NCI-H1417 treated with DMSO at 0.1 percent for 48 hours (cell line): Measurements from ENCODE around the gene FGD2.
"Not testable (repeated sequence)": the region's sequence is repeated elsewhere in the genome, so short reads cannot be mapped to it uniquely, and the experiment has no call there.

Source experiments
- DNase-seq: peaks from one replicate; lab custom pipeline; 2025; lab: John Stamatoyannopoulos, UW

Gene FGD2

DNA sequence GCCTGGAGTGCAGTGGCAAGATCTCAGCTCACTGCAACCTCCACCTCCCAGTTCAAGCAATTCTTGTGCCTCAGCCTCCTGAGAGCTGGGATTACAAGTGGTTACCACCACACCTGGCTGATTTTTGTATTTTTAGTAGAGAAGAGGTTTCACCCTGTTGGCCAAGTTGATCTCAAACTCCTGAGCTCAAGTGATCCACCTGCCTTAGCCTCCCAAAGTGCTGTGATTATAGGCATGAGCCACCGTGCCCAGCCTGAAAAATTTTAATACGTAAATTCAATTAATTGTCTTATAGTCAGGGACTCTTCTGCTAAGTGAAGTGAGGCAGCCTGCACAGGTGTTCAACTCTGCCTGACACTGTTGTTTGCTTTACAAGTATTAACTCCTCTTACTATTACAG, 15.1 kb upstream of the FGD2 start:
- not testable (repeated sequence) for DNase-seq

DNA sequence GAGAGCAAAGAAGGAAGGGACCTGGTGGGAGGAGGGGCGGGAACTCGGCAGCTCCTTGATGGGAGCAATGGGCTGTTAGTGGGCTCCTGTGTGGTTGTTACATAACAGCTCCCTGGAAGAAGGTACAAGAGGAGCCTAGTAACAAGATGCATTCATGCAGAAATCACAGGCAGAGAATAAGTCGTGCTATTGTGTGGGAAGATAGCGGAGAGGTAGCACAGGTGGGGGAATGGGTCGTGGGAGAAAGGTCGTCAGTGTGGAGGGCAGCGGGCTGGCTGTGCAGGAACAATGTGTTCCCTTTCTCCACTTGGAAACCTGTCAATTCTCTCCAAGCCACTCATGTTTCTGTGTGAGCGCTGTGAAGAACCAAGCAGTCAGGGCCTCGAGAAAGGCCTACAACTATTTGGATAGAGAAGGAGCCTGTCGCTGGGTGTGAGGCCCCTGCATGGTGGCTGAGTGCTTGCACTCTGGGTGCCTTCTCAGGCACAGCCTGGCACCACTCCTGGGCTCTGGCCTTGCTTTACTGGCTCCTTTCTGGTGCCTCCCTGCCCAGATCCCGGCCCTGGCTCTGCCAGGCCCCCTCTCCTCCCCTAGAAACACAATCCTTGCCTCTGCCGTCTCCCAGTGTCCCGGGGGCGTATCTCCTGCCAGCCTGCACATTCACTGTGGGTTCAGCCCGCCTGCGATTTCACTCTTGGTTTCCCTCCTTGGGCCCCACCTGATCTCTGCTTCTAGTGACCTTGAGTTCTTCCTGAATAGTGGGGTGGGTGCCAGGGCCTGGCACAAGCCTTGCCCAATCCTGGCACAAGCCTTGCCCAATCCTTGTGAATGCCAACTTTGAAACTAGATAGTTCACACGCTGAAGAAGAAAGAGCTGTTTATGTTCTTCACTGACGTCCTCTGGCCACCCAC, 7.4 kb upstream of the FGD2 start:
- no peak for DNase-seq

DNA sequence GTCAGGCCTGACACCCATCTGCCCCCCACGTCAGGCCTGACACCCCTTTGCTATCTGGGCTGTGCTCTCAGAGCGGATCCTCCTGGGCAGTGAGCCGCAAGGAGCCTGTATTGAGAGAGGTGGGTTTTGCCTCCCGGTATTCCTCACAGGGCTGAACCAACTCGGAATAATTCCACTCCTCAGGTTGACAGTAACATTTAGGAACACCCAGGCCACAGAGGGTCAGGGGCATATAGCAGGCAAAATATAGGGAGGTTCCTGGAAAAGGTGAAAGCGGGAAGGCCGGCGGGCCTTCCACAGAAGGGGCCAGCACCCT, 6.8 kb upstream of the FGD2 start:
- DNase-seq, result no peak

DNA sequence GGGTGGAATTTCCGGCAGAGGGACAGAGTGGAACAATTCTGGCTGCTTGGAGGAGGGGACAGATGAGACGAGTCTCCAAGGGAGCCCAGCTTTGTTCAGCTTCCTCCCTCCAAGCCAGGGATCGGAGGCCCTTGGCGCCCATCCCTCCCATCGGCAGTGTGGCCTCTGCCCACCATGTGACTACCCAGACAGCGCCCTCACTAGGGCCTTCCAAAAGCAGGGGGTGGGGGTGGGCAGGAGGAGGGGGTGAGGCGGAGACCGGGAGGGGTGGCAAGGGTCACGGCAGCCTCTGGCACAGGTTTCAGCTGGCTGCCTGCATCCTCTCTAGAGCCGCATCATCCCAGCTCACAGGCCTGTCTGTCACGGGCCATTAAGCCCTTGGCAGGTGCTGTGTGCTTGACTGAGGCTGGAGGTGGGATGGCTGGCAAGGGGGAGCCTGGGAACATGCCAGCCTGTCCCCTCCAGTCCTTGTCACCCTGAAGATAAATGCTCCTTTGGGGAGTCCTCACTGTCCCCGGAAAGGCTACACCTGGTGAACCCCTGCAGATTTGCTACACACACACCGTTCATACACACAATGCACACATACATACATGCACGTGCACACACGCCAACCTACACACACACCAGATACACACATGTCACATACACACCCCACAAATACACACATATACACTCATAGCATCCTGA, 6.2 kb upstream of the FGD2 start:
- DNase-seq, result no peak

DNA sequence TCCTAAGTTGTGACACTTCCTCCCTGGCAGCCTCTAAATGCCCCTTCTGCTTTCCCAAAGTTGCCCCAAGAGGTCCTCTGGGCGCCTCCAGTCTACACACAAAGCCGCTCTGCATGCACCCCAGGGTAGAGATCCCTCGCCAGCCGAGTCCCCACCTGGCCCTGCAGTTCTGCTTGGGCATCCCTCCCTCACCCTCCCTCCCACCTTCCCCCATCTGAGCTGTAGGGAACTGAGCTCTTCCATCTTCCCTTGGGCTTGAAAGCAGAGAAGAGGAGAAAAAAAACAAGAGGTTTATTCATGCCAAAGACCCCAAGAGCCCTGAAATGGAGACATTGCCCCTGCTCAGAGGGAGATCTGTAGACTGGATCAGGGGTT, 5.7 kb upstream of the FGD2 start:
- no peak for DNase-seq

DNA sequence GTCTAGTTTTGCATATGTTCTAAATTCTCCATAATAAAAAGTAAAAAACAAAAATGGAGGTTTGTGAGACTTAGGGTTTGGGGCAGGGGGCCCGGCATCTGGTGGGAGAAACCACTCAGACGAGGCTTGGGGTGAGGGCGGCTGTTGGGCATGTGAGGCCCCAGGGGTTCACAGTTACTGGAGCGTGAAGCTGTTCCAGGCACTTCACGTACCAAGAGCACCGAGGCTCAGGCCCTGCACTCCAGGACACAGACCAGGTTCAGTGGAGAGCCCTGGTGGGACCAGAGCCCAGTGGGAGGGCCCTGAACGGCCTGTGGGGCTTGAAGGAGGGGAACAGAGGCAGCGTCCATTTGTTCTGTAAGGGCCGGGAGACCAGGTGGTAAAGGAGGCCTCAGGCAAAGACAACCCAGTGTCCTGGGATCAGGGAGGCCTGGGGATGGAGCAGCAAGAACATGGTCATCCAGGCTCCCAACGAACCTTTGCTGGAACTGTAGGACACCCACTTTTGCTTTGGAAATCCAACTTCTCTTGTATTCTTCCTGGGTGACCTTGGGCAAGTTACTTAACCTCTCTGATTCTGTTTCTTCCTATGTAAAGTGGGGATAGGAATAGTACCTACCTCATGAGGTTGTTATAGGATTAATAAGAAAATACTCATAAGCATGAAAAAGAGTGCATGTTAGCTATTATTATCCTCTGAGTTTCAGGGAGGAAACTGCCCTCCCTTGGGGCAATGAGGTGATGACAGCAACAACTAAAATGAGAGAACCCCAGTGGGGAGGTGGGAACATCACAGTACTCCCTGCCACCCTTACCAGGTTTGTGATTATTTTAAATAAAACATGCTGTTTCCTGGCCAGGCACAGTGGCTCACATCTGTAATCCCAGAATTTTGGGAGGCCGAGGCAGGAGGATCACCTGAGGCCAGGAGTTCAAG, 1.1 kb upstream of the FGD2 start:
- DNase-seq, result no peak

DNA sequence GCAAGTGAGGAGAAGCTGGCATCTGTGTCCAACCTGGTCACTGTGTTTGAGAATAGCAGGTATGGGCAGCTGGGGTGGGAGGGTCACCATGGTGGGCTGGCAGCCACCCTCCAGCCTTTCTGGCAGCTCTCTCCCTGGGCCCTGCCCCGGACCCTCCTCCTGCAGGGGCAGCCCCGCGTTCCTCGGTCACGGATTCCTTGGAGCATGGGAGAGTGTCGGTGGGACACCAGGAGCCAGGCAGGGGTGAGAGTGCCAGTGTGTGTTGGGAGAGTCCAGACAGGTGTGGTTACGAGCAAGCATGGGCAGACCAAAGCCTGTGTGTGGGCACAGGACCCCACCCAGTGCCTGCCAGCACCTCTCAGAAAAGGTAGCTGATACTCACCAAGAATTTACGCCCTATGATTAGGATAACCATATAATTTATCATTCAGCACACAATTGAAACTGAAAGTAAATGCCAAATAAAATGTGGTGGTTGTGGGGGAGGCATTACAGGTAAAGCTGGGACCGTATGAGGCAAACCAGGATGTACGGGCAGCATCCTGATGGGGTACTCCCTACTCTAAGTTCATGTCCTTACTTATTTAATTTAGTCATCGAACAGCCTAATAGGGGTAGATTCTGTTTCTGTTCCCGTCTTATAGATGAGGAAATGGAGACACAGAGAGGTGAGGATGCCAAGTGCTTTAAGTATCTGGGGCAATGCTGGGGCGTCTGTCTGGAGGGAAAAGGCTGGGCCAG, 542 bp downstream of the FGD2 start:
- DNase-seq, result no peak

DNA sequence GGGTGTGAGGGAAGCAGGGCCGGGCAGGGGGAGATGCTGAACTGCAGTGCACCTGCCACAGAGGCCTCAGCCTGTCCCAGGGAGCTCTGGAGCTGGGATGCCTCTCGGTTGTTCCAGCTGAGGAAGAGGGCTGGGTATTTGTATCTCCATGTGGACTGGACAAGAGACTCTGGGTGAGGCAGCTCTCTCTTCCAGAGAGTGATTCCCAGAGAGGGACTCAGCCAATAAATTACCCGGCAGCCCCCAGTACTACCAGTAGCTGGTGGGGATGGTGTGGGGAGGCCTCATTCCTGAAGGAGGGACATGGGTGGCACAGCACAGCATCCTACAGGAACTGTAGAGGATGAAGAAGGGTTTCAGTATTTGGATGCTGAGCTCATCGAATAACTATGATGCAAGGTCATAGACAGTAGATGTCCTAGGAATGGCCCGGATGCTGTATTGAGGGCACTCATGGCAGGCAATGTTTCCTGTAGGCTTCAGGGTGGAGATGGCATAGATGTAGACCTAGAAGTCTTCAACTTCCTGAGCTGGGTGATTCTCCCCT, 1.4 kb downstream of the FGD2 start:
- DNase-seq, result no peak

DNA sequence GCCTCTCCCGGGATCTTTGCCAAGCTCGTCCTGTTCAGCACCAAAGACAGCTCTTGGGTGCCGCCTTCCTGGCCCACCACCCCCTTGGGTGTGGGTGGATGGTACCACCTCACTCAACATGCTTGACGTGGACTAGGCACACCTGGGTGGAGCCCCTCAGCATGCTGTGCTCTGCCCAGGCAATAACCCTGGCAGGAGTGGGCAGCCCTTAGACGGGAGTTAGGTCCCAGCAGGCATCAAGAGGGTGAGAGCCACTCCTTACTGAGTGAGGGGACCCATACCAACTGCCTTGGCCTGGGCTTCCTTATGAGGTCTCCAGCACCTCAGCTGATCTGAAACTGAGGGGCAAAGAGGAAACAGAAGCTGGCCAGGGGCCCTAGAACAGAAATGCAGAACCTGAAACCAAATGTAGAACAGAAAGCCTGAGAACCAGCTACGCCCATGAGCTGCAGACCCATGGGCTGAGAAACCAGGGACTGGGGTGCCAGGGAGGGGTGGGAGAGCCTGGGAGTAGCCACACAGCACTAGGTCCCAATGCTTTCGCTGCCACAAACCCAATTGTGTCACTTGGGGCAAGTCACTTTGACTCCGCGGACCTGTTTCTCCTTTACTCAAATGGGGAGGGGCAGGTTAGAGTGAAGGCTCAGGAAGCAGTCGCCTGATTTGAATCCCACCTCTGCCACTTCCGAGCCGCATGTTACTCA, 2.0 kb downstream of the FGD2 start:
- no peak for DNase-seq

DNA sequence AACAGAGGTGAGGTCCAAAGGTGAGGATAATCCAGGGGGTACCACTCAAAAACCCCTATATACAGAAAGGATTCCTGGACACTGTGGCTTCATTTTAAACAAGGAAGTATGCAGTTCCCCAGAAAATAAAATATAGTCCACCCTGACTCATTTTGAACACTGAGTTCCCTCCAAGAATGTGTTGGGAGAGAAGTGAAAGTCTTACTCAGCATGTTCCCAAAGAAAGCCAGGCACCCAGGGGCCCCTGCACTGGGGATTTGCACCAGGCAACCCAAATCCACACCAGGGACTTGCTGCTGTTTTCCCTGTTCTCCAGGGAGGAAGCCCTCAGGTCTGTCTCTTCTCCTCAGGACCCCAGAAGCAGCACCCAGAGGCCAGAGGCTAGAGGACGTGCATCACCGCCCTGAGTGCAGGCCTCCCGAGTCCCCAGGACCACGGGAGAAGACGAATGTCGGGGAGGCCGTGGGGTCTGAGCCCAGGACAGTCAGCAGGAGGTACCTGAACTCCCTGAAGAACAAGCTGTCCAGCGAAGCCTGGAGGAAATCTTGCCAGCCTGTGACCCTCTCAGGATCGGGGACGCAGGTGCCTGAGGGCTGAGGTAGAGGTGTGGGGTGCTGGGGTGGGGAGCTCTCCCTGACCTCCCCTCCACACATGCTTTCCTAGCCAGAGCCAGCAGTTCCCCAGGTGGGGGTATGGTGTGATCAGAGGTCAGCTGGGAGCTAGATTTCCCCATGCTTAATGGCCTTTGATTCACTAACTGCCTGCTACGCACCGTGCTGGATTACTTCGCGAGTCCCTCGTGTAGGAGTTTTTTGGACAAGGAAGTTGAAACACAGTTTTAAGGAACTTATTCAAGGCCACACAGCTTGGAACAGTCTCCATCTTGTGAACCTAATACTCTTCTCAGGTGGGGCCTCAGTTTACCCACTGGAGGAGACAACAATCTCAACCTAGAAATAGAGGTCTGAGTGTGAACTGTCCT, 3.3 kb downstream of the FGD2 start:
- no peak for DNase-seq

DNA sequence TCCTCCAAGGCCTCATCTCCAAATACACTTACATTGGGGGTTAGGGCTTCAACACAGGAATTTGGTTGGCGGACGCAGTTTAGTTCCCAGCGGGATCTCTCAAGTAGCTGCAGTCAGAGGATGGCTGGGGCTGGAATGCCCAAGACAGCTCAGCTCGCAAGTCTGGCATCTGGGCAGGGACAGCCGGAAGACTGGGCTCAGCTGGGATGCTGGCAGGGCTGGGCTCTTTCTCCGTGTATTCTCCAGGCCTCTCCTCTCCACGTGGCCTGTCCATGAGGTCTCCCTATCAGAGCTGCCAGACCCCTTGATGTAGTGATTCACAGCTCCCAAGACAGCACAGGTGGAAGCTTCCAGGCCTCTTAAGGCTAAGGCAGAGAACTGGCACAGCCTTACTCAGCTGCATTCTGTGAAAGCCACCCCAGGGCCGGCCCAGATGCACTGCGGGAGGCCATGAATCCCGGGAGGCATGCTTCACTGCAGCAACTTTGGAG, 5.0 kb downstream of the FGD2 start:
- no peak for DNase-seq

DNA sequence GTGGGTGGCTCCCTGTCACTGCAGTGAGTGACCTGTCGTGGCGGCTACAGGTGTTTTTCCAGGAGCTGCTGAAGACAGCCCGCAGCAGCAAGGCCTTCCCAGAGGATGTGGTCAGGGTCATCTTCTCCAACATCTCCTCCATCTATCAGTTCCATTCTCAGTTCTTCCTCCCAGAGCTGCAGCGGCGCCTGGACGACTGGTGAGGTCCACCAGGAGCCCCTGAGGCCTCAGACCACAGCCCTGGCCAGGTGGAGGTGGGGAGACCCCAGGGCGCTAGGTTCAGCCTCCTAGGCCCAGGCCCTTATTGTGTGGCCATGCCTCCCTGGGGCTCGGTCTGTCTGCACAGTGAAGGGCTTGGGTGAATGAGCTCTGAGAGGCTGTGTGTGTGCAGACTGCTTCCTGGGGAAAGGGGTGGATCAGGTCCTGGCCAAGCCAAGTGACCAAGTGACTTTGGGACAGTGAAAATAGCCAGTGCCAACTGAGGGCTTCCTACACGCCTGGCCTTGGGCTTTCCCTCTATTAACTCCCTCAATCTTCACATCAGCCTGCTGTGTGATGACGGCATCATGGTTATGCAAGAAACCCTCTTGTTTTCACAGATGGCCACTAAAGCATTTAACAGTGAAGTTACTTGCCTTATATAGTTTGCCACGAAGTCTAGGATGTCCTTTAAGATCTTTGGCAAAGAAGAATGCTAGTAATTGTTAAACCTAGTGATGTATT, 6.4 kb downstream of the FGD2 start:
- DNase-seq, result no peak

DNA sequence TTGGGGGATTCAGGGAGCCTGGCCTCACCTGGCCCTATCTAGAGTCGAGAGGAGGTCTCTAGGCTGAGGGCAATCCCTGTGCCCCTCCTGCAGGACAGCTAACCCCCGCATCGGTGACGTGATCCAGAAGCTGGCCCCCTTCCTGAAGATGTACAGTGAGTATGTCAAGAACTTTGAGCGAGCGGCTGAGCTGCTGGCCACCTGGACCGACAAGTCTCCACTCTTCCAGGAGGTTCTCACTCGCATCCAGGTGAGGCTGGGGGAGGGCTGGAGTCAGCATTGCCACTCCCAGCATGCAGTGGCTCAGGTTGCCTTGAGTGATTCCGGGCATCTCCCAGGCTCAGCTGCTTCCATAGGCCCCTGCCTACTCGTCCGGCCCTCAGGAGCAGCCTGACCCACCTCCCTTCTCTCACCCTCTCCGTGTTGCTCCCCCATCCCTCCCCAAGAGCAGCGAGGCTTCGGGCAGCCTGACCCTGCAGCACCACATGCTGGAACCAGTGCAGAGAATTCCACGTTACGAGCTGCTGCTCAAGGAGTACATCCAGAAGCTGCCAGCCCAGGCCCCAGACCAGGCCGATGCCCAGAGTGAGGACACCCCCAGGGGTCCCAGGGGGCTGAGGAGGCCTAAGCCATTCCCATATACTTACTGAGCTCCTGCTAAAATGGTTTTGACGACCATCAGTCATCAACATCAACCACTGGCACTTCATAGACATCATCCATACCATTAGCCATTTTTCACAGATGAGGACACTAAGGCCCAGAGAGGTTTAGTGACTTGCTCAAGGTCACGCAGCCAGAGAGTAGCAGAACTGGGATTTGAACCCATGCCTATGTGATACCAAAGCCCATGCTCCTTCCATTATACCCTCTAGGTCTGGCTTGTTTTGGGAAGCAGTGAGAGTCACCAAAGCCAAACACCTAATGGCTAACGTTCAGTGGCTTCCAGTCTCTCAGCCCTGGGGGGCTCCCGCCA, 8.3 kb downstream of the FGD2 start:
- no peak for DNase-seq

DNA sequence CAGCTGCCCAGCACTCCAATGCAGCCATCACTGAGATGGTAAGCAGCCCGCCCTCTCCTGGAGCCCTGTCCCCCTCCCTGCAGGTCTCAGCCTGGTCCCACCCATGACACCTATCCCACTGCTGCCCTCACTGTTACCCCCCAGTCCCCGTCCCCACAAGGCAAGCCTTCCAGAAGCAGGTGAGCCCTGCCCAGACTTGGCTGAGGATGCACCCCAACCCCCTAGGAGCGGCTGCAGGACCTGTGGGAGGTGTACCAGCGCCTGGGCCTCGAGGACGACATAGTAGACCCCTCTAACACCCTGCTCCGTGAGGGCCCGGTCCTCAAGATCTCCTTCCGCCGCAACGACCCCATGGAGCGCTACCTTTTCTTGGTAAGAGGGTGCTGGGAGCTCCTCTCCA, 9.2 kb downstream of the FGD2 start:
- DNase-seq, result no peak

DNA sequence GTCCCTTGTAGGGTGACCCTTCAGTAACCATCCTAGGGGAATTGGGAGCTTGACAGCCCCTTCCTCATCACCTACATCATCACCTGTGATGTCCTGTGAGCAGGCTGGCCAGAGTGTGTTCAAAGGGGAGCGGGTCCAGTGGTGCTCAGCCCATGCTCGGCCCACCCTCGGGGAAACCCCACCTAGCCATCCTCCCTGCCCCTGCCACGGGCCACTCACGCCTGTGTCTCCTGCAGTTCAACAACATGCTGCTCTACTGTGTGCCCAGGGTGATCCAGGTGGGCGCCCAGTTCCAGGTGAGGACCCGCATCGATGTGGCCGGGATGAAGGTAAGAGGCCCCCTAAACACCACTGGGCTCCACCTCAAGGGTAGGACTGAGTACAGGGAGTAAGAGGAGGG, 10.1 kb downstream of the FGD2 start:
- no peak for DNase-seq

DNA sequence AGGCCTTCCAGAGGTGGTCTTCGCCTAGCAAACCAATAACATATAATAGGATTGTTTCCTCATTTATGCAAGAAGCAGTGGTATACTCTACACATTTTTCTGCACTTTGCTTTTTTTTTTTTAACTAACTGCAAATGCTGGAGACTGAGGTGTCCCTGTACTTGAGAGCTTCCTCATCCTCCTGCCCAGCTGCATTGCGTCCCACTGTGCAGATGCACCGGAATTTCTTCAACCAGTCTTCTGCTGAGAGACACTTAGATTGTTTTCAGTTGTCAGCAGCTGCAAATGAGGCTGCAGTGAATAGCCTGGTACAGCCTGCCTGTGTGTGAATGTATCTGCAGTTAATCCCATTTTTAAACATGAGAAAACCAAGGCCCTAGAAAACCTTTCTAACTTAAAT, 11.5 kb downstream of the FGD2 start:
- no peak for DNase-seq

DNA sequence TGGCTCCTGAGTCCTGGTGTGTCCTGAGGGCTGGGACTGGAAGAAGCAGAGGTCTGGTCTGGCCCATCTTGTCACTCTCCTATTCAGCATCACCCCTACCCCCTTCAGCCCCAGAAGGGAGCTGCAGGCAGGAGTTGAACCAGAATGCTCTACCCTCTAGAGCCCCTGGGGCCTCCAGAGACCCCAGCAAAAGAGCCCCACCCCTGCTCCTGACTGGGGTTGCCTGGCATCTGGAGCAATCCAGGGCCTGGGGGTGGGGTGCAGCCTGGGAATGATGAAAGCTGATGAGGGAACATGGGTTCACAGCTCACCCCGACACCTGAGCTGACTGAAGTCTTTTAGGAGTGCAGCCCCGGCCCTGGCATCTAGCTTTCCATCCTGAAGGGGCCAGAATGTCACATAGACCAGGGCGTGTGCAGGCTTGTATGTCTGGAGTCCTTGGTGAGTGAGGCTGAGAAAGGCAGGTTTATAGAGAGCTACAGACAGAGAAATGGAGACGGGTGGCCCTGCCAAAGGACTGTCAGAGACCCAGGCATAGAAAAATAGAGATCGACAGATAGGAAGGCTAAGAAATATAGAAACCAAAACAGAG, 12.2 kb downstream of the FGD2 start:
- no peak for DNase-seq
